ENCODE results near the gene ALMS1.
"Not testable (repeated sequence)": the region's sequence is repeated elsewhere in the genome, so short reads cannot be mapped to it uniquely, and the experiment has no call there.

The ALMS1 gene

DNA sequence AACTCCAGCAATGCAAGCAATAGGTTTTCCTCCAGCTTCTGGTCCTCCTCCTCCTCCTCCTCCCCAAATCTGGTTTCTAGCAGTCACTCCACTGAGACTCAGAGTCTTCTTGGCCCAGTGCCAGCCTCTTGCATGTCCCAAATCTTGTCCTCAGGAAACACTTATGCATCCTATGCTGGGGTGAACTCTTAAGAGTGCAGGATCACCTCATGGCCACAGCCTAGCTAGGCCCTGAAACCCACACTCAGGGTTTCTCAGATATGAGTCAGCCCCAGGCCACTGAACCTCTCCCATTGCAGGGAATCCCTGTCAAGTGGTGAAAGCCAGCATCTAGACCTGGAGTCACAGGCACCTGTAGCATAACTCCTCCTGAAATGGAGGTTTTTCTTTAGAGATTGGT is 238.4 kb downstream of the ALMS1 start:
- not testable (repeated sequence) for DNase-seq

DNA sequence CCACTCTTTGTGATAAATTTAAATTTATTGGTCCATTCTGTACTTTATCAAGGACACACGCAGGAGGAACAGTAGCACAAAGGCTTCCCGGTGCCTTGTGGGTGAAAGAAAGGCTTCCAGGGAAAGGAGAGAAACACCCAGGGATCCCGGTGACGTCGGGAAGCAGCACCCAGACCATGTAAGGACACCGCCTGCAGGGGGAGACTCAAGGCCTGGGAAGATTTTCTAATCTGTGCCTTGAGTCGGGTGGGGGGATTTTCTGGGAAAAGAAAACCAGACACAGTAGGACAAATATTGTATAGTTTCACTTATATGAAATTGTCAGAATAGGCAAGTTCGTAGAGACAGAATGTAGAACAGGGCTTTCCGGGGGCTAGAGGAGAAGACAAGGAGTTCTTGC is 239.0 kb downstream of the ALMS1 start:
- not testable (repeated sequence) for DNase-seq

GRCh38 chr2:73626237-73626636 is 240.6 kb downstream of the ALMS1 start:
- not testable (repeated sequence) for DNase-seq

DNA sequence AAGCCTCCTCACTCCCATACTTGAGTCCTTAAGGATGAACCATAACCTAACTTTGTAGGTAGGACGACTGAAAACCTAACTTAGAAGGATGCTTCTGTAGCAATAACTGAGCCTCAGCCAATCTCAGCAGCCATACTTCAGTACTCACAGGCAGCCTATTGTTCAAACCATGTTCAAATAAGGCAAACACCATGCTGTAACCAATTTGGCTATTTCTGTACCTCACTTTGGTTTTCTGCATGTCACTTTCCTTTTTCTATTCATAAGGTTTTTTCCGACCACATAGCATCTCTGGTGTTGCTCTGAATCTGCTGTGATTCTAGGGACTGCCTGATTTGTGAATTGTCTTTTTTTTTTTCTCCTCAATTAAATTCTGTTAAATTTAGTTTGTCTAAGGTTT is 242.9 kb downstream of the ALMS1 start:
- not testable (repeated sequence) for DNase-seq

DNA sequence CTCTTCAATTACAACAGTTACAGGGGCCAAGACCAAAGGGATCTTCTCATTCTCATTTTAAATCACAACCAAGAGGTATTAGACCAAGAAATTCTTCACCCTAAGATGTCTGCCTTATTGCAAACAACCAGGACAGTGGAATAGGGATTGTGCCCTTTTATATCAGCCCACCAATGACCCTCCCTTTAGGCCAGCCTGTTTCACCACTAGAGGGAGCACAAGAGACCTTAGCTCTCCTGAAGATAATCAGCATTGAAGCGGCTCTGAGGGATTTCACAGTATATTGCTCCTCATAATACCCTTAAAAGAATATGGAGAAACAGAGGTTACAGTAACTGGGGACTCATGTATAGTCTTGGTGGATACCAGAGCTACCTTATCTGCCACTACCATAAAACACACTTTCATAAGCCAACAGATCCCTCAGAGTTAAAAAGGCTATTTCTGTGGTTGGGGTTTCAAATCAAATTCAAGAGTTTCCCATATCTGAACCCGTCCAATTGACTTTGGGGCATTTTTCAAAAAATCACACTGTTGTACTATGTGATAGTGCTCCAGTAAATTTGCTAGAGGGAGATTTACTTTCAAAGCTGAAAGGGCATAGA is 245.1 kb downstream of the ALMS1 start:
- not testable (repeated sequence) for DNase-seq

DNA sequence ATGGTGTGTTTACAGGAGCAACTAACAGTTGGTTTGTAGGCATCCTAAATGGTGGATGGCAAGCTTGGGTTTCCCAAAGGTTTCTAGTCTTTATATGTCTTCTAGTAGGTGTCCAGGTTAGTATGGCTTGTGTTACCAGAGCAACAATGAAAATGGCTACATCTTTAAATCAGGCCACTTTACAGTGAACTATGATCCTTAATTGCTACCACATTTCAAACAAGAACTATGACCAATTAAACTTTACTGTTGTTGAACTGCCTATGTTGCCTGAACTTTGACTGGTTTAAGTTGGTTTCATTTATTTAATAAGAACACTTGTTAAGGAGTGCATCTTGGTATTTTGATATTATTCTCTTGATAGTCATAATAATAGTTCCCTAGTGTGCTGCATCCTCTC is 251.3 kb downstream of the ALMS1 start:
- not testable (repeated sequence) for DNase-seq

- no peak for DNase-seq
These were observed 252.8 kb downstream of the ALMS1 start for GRCh38 chr2:73638429-73638828.

DNA sequence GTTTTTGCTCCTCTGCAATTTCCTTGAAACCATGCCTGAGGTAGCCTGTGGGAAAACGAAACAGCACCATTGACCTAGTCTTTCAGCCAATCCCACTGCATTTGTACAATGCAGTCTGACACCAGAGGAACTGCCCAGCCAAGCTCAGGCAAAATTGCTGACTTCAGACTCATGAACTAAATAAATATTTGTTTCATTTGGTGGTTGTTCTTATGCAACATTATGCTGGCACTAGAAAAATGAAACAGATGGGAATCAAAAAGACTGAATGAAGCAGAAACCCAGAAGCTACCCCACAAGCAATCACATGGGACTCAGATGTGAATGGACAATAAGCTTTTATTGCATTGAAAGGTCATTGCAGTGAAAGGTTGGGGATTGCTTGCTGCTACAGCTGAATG is 254.9 kb downstream of the ALMS1 start:
- no peak for DNase-seq

GRCh38 chr2:73640946-73641766 is 255.5 kb downstream of the ALMS1 start:
- DNase-seq, result no peak

- DNase-seq, result no peak
These were observed 256.1 kb downstream of the ALMS1 start for GRCh38 chr2:73641767-73642062.

- DNase-seq, result no peak
These were observed 256.8 kb downstream of the ALMS1 start, which contains the start of gene NAT8 for GRCh38 chr2:73642338-73643018. TSS of gene NAT8 (minus strand) at chr2:73642422. CDS start at chr2:73641628, 794 bp downstream.

DNA sequence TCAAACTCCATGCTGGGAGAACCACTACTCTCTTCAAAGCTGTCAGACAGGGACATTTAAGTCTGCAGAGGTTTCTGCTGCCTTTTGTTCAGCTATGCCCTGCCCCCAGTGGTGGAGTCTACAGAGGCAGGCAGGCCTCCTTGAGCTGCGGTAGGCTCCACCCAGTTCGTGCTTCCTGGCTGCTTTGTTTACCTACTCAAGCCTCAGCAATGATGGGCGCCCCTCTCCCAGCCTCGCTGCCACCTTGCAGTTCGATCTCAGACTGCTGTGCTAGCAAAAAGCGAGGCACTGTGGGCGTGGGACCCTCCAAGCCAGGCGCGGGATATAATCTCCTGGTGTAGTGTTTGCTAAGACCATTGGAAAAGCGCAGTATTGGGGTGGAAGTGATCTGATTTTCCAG is 262.1 kb downstream of the ALMS1 start:
- not testable (repeated sequence) for DNase-seq

GRCh38 chr2:73651591-73652230 is 266.1 kb downstream of the ALMS1 start:
- DNase-seq, result no peak

DNA sequence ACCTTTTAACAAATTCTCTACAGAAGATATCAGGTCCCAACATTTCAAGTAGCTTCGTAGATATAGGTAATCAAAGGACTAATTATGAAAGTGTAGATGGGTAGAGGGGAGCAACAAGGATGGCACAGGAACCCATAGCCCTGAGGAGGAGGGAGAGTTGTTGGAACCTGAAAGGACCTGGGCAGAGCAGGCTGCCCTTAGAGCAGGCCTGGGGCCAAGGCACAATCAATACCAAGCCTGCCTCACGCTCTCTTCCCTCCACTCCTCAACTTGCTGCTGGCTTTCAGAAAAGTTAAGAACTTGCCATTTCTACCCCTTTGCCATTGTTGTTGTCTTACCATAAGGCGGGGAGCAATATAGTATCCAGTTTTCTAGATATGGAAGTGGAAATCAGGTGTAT is 266.7 kb downstream of the ALMS1 start:
- no peak for DNase-seq

DNA sequence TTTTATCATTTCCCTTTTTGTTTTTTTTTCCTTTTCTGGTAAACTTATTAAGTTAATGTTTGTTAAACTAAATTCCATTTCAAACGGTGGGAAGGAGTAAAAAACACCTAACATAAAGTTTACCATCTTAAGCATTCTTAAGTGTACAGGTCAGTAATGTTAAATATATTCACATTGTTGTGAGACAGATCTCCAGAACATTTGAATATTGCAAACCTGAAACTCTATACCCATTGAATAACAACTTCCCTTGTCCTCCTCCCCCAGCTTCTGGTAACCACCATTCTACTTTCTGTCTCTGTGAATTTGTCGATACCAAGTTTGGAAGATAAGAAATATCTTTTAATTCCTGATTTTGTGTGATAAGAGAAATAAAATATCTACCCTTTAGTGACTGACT is 268.5 kb downstream of the ALMS1 start:
- no peak for DNase-seq

All from femur (tissue), 1 donor.